Raji (cell line): ENCODE measurements around the gene UBAP1.

Experiments used
- POLR2A ChIP-seq: IDR thresholded peaks from 2 replicates; pipeline ENCODE4 v1.6.1; 2011; ENCODE audit warnings: low read depth, low read length, control low read depth; ENCODE audit not compliant: insufficient read depth

UBAP1 gene

GRCh38 chr9:34279411-34279810, 100.6 kb downstream of the UBAP1 start:
- no peak for TF ChIP-seq POLR2A

GRCh38 chr9:34282096-34282495, 103.3 kb downstream of the UBAP1 start:
- no peak for TF ChIP-seq POLR2A

- TF ChIP-seq POLR2A: no peak
Measured at GRCh38 chr9:34289159-34289558, 110.3 kb downstream of the UBAP1 start.

GRCh38 chr9:34291023-34291422, 112.2 kb downstream of the UBAP1 start:
- no peak for TF ChIP-seq POLR2A

GRCh38 chr9:34291423-34291822, 112.6 kb downstream of the UBAP1 start:
- TF ChIP-seq POLR2A: no peak

- TF ChIP-seq POLR2A: no peak
Measured at GRCh38 chr9:34292552-34292951, 113.7 kb downstream of the UBAP1 start.
